ENCODE results near the gene HDAC9. TPM values are rescaled to one million over a fixed set of nuclear protein-coding genes. Genes with fewer than 3 reads are reported as not detected.

Gene HDAC9
- total RNA-seq, 1 experiment from 2014 or later = 11.3 TPM

GRCh38 chr7:18828994-18829857 lies 333.7 kb downstream of the HDAC9 start:
- no peaks in the 10 kb centered on the region for H3K27me3 Mint-ChIP-seq (ENCODE audit: insufficient read depth, unreplicated experiment)
- no peaks in the 10 kb centered on the region for H3K9me3 Mint-ChIP-seq (ENCODE audit: unreplicated experiment)
- intact Hi-C loops (cut with micrococcal nuclease) = no loop called here
- DNase-seq (ENCODE audit: unreplicated experiment) = no peak
- POLR2A ChIA-PET = interaction anchor here (0.6 to 0.9 kb wide), 3 partner anchors 12 to 282 kb away, joined by 3 read pairs; no protein-coding TSS in a partner anchor
- peaks cover 12% of the 10 kb centered on the region for H3K4me1 Mint-ChIP-seq (ENCODE audit: insufficient read depth, unreplicated experiment)
- no TSS peak for BruUV-seq (replicated peaks)
- CTCF ChIA-PET = no interaction called here
- no peak overlapping the region for H3K27ac Mint-ChIP-seq (ENCODE audit: low read depth, unreplicated experiment)
- no peaks in the 10 kb centered on the region for H3K36me3 Mint-ChIP-seq (ENCODE audit: insufficient read depth, unreplicated experiment)
- no peak overlapping the region for H3K4me3 Mint-ChIP-seq (ENCODE audit: unreplicated experiment)
- no peak for TF ChIP-seq CTCF (IDR thresholded peaks at IDR 0.05; ENCODE audit: unreplicated experiment)

GRCh38 chr7:18829858-18830285 lies 334.3 kb downstream of the HDAC9 start:
- Mint-ChIP-seq H3K27me3 (ENCODE audit: insufficient read depth, unreplicated experiment) (no peaks in the 10 kb centered on the region), H3K36me3 (ENCODE audit: insufficient read depth, unreplicated experiment) (no peaks in the 10 kb centered on the region), H3K27ac (ENCODE audit: low read depth, unreplicated experiment) (no peak overlapping the region), H3K4me1 (ENCODE audit: insufficient read depth, unreplicated experiment) (peaks cover 12% of the 10 kb centered on the region), H3K4me3 (ENCODE audit: unreplicated experiment) (no peak overlapping the region), H3K9me3 (ENCODE audit: unreplicated experiment) (no peaks in the 10 kb centered on the region)
- BruUV-seq (replicated peaks) = no TSS peak
- ChIA-PET CTCF (no interaction called here), POLR2A (interaction anchor here (0.9 kb wide), 1 partner anchor 46 kb away, joined by 3 read pairs; no protein-coding TSS in a partner anchor)
- no peak for TF ChIP-seq CTCF (IDR thresholded peaks at IDR 0.05; ENCODE audit: unreplicated experiment)
- intact Hi-C loops (cut with micrococcal nuclease) = no loop called here
- DNase-seq (ENCODE audit: unreplicated experiment) = peak; percentile 46

- BruUV-seq (replicated peaks) = no TSS peak
- ChIA-PET POLR2A (interaction anchor here (0.6 kb wide), 1 partner anchor 1949 kb away, joined by 4 read pairs; no protein-coding TSS in a partner anchor), CTCF (interaction anchor here (0.6 to 1.2 kb wide), 4 partner anchors 9 to 38 kb away, joined by 3 to 4 read pairs (median 4); no protein-coding TSS in a partner anchor)
- Mint-ChIP-seq H3K27ac (ENCODE audit: low read depth, unreplicated experiment) (no peak overlapping the region), H3K4me3 (ENCODE audit: unreplicated experiment) (no peak overlapping the region), H3K4me1 (ENCODE audit: insufficient read depth, unreplicated experiment) (peaks cover 12% of the 10 kb centered on the region), H3K9me3 (ENCODE audit: unreplicated experiment) (no peaks in the 10 kb centered on the region), H3K27me3 (ENCODE audit: insufficient read depth, unreplicated experiment) (no peaks in the 10 kb centered on the region), H3K36me3 (ENCODE audit: insufficient read depth, unreplicated experiment) (no peaks in the 10 kb centered on the region)
- no peak for TF ChIP-seq CTCF (IDR thresholded peaks at IDR 0.05; ENCODE audit: unreplicated experiment)
- no peak for DNase-seq (ENCODE audit: unreplicated experiment)
- intact Hi-C loops (cut with micrococcal nuclease) = no loop called here
Observed at GRCh38 chr7:18831419-18831818, 335.9 kb downstream of the HDAC9 start.

GRCh38 chr7:18831943-18832342 lies 336.4 kb downstream of the HDAC9 start:
- DNase-seq (ENCODE audit: unreplicated experiment) = no peak
- no peak overlapping the region for H3K4me3 Mint-ChIP-seq (ENCODE audit: unreplicated experiment)

More at GRCh38 chr7:18831943-18832342, 336.4 kb downstream of the HDAC9 start:
- TF ChIP-seq CTCF (IDR thresholded peaks at IDR 0.05; ENCODE audit: unreplicated experiment) = no peak
- POLR2A ChIA-PET = interaction anchor here (0.6 kb wide), 1 partner anchor 1949 kb away, joined by 4 read pairs; no protein-coding TSS in a partner anchor
- H3K27ac Mint-ChIP-seq (ENCODE audit: low read depth, unreplicated experiment) = no peak overlapping the region
- BruUV-seq (replicated peaks) = no TSS peak
- H3K36me3 Mint-ChIP-seq (ENCODE audit: insufficient read depth, unreplicated experiment) = no peaks in the 10 kb centered on the region
- no peaks in the 10 kb centered on the region for H3K9me3 Mint-ChIP-seq (ENCODE audit: unreplicated experiment)
- intact Hi-C loops (cut with micrococcal nuclease) = no loop called here
- peaks cover 12% of the 10 kb centered on the region for H3K4me1 Mint-ChIP-seq (ENCODE audit: insufficient read depth, unreplicated experiment)
- CTCF ChIA-PET = interaction anchor here (0.6 to 1.2 kb wide), 5 partner anchors 8 to 138 kb away, joined by 3 to 4 read pairs (median 3); no protein-coding TSS in a partner anchor
- no peaks in the 10 kb centered on the region for H3K27me3 Mint-ChIP-seq (ENCODE audit: insufficient read depth, unreplicated experiment)

All from MCF 10A (cell line).